Measurements from ENCODE around the gene MRPS34. TPM values are rescaled to one million over a fixed set of nuclear protein-coding genes. Genes with fewer than 3 reads are reported as not detected.

MRPS34 gene
- total and polyA plus RNA-seq, 4 donors, result 40.1 to 110 (median 100) TPM

DNA sequence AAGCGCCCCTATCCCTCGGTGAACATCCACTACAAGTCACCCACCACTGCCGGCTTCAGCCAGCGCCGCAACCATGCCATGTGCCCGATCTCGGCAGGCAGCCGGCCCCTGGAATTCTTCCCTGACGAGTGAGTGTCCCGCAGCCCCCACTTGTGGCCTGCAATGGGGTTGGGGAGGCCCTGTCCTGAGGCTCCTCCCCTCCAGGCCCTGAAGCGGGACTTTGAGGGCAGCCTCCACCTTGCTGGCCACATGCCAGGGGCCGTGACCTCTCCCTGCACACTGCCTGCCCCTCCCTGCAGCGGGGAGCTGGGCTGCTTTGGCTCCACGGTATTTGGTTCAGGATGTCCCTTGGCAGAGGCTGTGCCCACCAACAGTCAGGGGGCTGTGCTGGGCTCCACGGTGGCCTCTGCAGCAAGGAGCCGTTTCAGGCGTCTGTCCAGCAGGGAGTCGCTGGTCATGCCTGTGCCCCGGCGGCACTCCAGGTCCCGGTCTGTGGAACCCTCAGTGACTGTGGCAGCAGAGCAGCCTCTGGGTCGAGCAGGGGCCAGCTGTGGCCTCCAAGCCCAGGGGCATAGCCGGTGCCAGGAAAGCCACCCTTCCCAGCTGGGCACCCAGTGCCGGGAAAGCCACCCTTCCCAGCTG lies 9.9 kb downstream of the MRPS34 start:
- DNase-seq (no peak), ATAC-seq (ENCODE audit: insufficient read depth, low FRiP score) (no peak)
- no peaks in the 10 kb centered on the region for H3K4me1 ChIP-seq (ENCODE audit: control insufficient read depth in 5 of 5, insufficient read depth in 5 of 5, low read length in 5 of 5)
- no peak overlapping the region for H3K9ac ChIP-seq (ENCODE audit: insufficient read depth in 1 of 2, low read length in 2 of 2)
- no peaks in the 10 kb centered on the region for H3K27me3 ChIP-seq (ENCODE audit: control insufficient read depth in 3 of 3, insufficient read depth in 3 of 3, low read length in 2 of 3)
- no peaks in the 10 kb centered on the region for H3K9me3 ChIP-seq (ENCODE audit: control insufficient read depth in 4 of 4, insufficient read depth in 3 of 4, low read length in 3 of 4)
- no peak overlapping the region for H3K4me3 ChIP-seq
- peaks cover 6 to 79% (median 23%) of the 10 kb centered on the region in 4 donors for H3K36me3 ChIP-seq (ENCODE audit: control insufficient read depth in 4 of 4, insufficient read depth in 4 of 4, low read length in 4 of 4)
- H3K27ac ChIP-seq (ENCODE audit: low read depth in 1 of 2, low read length in 1 of 2), result no peak overlapping the region
- 92 to 95% methylated on average over 22 to 24 of the region's 24 CpGs for WGBS, 2 donors
- TF ChIP-seq, protein P1, sequence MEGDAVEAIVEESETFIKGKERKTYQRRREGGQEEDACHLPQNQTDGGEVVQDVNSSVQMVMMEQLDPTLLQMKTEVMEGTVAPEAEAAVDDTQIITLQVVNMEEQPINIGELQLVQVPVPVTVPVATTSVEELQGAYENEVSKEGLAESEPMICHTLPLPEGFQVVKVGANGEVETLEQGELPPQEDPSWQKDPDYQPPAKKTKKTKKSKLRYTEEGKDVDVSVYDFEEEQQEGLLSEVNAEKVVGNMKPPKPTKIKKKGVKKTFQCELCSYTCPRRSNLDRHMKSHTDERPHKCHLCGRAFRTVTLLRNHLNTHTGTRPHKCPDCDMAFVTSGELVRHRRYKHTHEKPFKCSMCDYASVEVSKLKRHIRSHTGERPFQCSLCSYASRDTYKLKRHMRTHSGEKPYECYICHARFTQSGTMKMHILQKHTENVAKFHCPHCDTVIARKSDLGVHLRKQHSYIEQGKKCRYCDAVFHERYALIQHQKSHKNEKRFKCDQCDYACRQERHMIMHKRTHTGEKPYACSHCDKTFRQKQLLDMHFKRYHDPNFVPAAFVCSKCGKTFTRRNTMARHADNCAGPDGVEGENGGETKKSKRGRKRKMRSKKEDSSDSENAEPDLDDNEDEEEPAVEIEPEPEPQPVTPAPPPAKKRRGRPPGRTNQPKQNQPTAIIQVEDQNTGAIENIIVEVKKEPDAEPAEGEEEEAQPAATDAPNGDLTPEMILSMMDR (IDR thresholded peaks at IDR 0.05; ENCODE audit: control extremely low read depth, extremely low read depth), result no peak

DNA sequence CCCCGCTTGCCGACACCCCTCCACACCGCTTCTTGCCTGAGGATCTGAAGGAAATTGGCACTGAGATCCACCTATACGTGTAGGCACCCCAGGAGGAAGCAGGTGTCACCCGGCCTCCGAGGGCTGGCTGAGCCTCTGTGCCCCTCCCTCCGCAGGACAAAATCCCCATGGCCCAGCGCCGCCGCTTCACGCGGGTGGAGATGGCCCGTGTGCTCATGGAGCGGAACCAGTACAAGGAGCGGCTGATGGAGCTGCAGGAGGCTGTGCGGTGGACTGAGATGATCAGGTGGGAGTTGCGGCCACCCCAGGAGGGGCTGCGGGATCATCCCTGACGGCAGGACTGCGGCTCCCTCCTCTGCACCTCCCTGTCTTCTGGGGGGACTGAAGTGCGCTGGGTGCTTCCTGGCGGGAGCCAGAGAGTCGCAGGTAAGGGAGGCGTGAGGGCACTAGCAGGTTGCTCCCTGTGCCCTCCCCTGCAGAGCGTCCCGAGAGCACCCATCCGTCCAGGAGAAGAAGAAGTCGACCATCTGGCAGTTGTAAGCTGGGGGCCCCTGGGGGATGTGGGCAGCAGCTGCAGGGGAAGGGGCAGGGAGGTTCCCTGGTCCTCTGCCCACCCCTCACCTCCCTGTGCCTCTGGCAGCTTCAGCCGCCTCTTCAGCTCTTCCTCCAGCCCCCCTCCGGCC lies 10.6 kb downstream of the MRPS34 start:
- DNase-seq, result no peak
- no peak overlapping the region for H3K9ac ChIP-seq (ENCODE audit: insufficient read depth in 1 of 2, low read length in 2 of 2)
- peaks cover 5 to 79% (median 24%) of the 10 kb centered on the region in 4 donors for H3K36me3 ChIP-seq (ENCODE audit: control insufficient read depth in 4 of 4, insufficient read depth in 4 of 4, low read length in 4 of 4)
- H3K27me3 ChIP-seq (ENCODE audit: control insufficient read depth in 3 of 3, insufficient read depth in 3 of 3, low read length in 2 of 3), result no peaks in the 10 kb centered on the region
- H3K9me3 ChIP-seq (ENCODE audit: control insufficient read depth in 4 of 4, insufficient read depth in 3 of 4, low read length in 3 of 4), result no peaks in the 10 kb centered on the region
- TF ChIP-seq, protein P1 (IDR thresholded peaks at IDR 0.05; ENCODE audit: control extremely low read depth, extremely low read depth), result no peak
- ATAC-seq (ENCODE audit: insufficient read depth, low FRiP score), result no peak
- no peak overlapping the region for H3K4me3 ChIP-seq
- 93% methylated on average over 28 to 30 of the region's 30 CpGs for WGBS, 2 donors
- H3K27ac ChIP-seq (ENCODE audit: low read depth in 1 of 2, low read length in 1 of 2), result no peak overlapping the region
- no peaks in the 10 kb centered on the region for H3K4me1 ChIP-seq (ENCODE audit: control insufficient read depth in 5 of 5, insufficient read depth in 5 of 5, low read length in 5 of 5)

DNA sequence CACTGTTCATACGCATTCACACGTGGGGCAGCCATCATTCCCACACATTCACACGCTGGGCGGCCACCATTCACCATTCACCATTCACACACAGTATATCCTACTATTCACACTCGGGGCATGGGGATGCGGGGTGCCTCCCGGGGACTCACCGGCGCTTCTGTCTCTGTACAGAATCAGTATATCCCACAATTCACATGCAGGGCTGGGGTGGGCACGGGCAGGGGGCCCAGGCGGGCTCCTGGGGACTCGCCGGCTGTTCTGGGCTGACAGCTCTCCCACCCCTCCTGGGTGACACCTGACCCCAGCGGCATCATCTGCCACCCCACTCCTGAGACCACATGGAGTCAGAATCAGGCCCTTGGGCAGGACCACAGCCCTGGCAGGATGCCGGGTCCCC lies 11.2 kb downstream of the MRPS34 start:
- H3K4me1 ChIP-seq (ENCODE audit: control insufficient read depth in 5 of 5, insufficient read depth in 5 of 5, low read length in 5 of 5), result no peaks in the 10 kb centered on the region
- no peak overlapping the region for H3K9ac ChIP-seq (ENCODE audit: insufficient read depth in 1 of 2, low read length in 2 of 2)
- DNase-seq, result no peak
- H3K27me3 ChIP-seq (ENCODE audit: control insufficient read depth in 3 of 3, insufficient read depth in 3 of 3, low read length in 2 of 3), result no peaks in the 10 kb centered on the region
- H3K36me3 ChIP-seq (ENCODE audit: control insufficient read depth in 4 of 4, insufficient read depth in 4 of 4, low read length in 4 of 4), result peaks cover 4 to 73% (median 22%) of the 10 kb centered on the region in 4 donors
- no peak for ATAC-seq (ENCODE audit: insufficient read depth, low FRiP score)
- no peaks in the 10 kb centered on the region for H3K9me3 ChIP-seq (ENCODE audit: control insufficient read depth in 4 of 4, insufficient read depth in 3 of 4, low read length in 3 of 4)
- TF ChIP-seq, protein P1 (IDR thresholded peaks at IDR 0.05; ENCODE audit: control extremely low read depth, extremely low read depth), result no peak
- H3K4me3 ChIP-seq, result no peak overlapping the region
- WGBS, 2 donors, result 94 to 95% methylated on average over 15 of the region's 15 CpGs
- H3K27ac ChIP-seq (ENCODE audit: low read depth in 1 of 2, low read length in 1 of 2), result no peak overlapping the region

Data from lung (tissue), 12 donors.